Measurements from ENCODE around the gene ZNF644. TPM values are rescaled to one million over a fixed set of nuclear protein-coding genes. Genes with fewer than 3 reads are reported as not detected.

The ZNF644 gene
- total RNA-seq, 1 experiment from 2014 or later, result 46.2 TPM

DNA sequence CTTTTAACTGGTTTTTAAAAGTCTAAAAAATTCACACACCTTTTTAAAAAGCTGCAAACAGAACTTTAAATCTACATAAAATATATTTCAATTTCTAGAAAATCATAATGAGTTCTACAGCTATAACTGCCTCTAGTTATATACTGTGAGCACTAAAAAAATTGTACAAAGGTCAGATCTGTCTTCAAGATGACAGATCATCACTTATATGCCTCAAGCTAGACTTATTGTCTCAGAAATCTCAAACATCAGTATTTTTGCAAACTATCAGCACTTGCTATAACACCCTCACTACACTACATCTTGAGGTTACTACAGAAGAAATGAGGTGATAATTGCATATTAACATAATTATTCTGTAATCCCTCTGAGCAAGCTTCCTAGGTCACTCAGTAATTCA is 76.5 kb downstream of the ZNF644 start:
- BruUV-seq (replicated peaks), result no TSS peak
- H3K36me3 Mint-ChIP-seq (ENCODE audit: insufficient read depth, unreplicated experiment), result peaks cover 18% of the 10 kb centered on the region
- CTCF ChIA-PET, result interaction anchor here (0.6 to 1.4 kb wide), 4 partner anchors 9 to 1702 kb away, joined by 3 to 4 read pairs (median 4); no protein-coding TSS in a partner anchor
- no peaks in the 10 kb centered on the region for H3K9me3 Mint-ChIP-seq (ENCODE audit: unreplicated experiment)
- no peaks in the 10 kb centered on the region for H3K4me1 Mint-ChIP-seq (ENCODE audit: insufficient read depth, unreplicated experiment)
- TF ChIP-seq, protein P1, sequence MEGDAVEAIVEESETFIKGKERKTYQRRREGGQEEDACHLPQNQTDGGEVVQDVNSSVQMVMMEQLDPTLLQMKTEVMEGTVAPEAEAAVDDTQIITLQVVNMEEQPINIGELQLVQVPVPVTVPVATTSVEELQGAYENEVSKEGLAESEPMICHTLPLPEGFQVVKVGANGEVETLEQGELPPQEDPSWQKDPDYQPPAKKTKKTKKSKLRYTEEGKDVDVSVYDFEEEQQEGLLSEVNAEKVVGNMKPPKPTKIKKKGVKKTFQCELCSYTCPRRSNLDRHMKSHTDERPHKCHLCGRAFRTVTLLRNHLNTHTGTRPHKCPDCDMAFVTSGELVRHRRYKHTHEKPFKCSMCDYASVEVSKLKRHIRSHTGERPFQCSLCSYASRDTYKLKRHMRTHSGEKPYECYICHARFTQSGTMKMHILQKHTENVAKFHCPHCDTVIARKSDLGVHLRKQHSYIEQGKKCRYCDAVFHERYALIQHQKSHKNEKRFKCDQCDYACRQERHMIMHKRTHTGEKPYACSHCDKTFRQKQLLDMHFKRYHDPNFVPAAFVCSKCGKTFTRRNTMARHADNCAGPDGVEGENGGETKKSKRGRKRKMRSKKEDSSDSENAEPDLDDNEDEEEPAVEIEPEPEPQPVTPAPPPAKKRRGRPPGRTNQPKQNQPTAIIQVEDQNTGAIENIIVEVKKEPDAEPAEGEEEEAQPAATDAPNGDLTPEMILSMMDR (IDR thresholded peaks at IDR 0.05; ENCODE audit: unreplicated experiment), result no peak
- POLR2A ChIA-PET, result interaction anchor here (0.7 to 2.7 kb wide), 6 partner anchors 9 to 167 kb away, joined by 3 to 11 read pairs (median 5); no protein-coding TSS in a partner anchor
- H3K4me3 Mint-ChIP-seq (ENCODE audit: unreplicated experiment), result no peak overlapping the region
- H3K27ac Mint-ChIP-seq (ENCODE audit: low read depth, unreplicated experiment), result no peak overlapping the region
- intact Hi-C loops (cut with micrococcal nuclease), result no loop called here
- no peak for DNase-seq (ENCODE audit: unreplicated experiment)
- no peaks in the 10 kb centered on the region for H3K27me3 Mint-ChIP-seq (ENCODE audit: insufficient read depth, unreplicated experiment)

- Mint-ChIP-seq H3K27ac (ENCODE audit: low read depth, unreplicated experiment) (no peak overlapping the region), H3K4me3 (ENCODE audit: unreplicated experiment) (no peak overlapping the region), H3K36me3 (ENCODE audit: insufficient read depth, unreplicated experiment) (peaks cover 31% of the 10 kb centered on the region), H3K27me3 (ENCODE audit: insufficient read depth, unreplicated experiment) (no peaks in the 10 kb centered on the region), H3K4me1 (ENCODE audit: insufficient read depth, unreplicated experiment) (no peaks in the 10 kb centered on the region), H3K9me3 (ENCODE audit: unreplicated experiment) (no peaks in the 10 kb centered on the region)
- intact Hi-C loops (cut with micrococcal nuclease), result no loop called here
- ChIA-PET POLR2A (interaction anchor here (1.0 to 2.0 kb wide), 3 partner anchors 15 to 77 kb away, joined by 3 to 6 read pairs (median 3); no protein-coding TSS in a partner anchor), CTCF (interaction anchor here (0.5 to 1.3 kb wide), 2 partner anchors 11 to 591 kb away, joined by 4 read pairs; no protein-coding TSS in a partner anchor)
- TF ChIP-seq, protein P1 (IDR thresholded peaks at IDR 0.05; ENCODE audit: unreplicated experiment), result no peak
- BruUV-seq (replicated peaks), result no TSS peak
- DNase-seq (ENCODE audit: unreplicated experiment), result no peak
These were observed 77.9 kb downstream of the ZNF644 start for GRCh38 chr1:90943966-90944365.

- no peak for DNase-seq (ENCODE audit: unreplicated experiment)
- TF ChIP-seq, protein P1 (IDR thresholded peaks at IDR 0.05; ENCODE audit: unreplicated experiment), result no peak
- Mint-ChIP-seq H3K36me3 (ENCODE audit: insufficient read depth, unreplicated experiment) (peaks cover 59% of the 10 kb centered on the region), H3K4me3 (ENCODE audit: unreplicated experiment) (no peak overlapping the region), H3K27me3 (ENCODE audit: insufficient read depth, unreplicated experiment) (no peaks in the 10 kb centered on the region), H3K27ac (ENCODE audit: low read depth, unreplicated experiment) (no peak overlapping the region), H3K9me3 (ENCODE audit: unreplicated experiment) (no peaks in the 10 kb centered on the region), H3K4me1 (ENCODE audit: insufficient read depth, unreplicated experiment) (peaks cover 6% of the 10 kb centered on the region)
- intact Hi-C loops (cut with micrococcal nuclease), result no loop called here
- BruUV-seq (replicated peaks), result no TSS peak
- ChIA-PET CTCF (interaction anchor here (1.1 kb wide), 1 partner anchor 225 kb away, joined by 3 read pairs; no protein-coding TSS in a partner anchor), POLR2A (no interaction called here)
These were observed 81.1 kb downstream of the ZNF644 start for GRCh38 chr1:90940746-90941145.

DNA sequence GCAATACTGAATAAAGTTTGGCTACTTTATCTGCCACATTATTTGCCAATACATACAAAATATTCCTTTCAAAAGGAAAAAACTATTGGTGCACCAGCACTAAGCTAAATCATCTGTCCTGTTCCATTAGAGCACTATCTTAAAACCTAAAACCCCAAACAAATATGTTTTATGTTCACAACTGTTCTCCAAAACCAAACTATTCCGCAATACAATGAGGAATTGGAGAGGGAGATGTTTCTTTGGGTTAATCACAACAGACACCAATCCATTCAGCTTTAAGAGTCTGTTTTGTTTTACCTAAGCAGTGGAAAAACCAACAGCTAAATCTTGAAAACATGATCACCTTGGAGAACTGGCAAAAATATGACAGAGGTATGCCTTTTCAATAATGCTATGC is 85.1 kb downstream of the ZNF644 start:
- no peaks in the 10 kb centered on the region for H3K27me3 Mint-ChIP-seq (ENCODE audit: insufficient read depth, unreplicated experiment)
- DNase-seq (ENCODE audit: unreplicated experiment), result no peak
- no peaks in the 10 kb centered on the region for H3K9me3 Mint-ChIP-seq (ENCODE audit: unreplicated experiment)
- H3K4me1 Mint-ChIP-seq (ENCODE audit: insufficient read depth, unreplicated experiment), result peaks cover 6% of the 10 kb centered on the region
- H3K27ac Mint-ChIP-seq (ENCODE audit: low read depth, unreplicated experiment), result no peak overlapping the region
- no TSS peak for BruUV-seq (replicated peaks)
- ChIA-PET POLR2A (interaction anchor here (1.1 to 1.7 kb wide), 5 partner anchors 9 to 85 kb away, joined by 3 to 5 read pairs (median 4); partner anchors contain the start of gene ZNF644), CTCF (interaction anchor here (0.6 to 0.9 kb wide), 3 partner anchors 10 to 774 kb away, joined by 3 read pairs; no protein-coding TSS in a partner anchor)
- no peak overlapping the region for H3K4me3 Mint-ChIP-seq (ENCODE audit: unreplicated experiment)
- TF ChIP-seq, protein P1 (IDR thresholded peaks at IDR 0.05; ENCODE audit: unreplicated experiment), result no peak
- H3K36me3 Mint-ChIP-seq (ENCODE audit: insufficient read depth, unreplicated experiment), result peaks cover 80% of the 10 kb centered on the region
- intact Hi-C loops (cut with micrococcal nuclease), result no loop called here

Data from MCF 10A (cell line).